Measurements from ENCODE around the gene TMOD1. TPM values are rescaled to one million over a fixed set of nuclear protein-coding genes. Genes with fewer than 3 reads are reported as not detected.
A peak's percentile ranks its signal among the peaks of the same experiment; 100 is the strongest.

Gene TMOD1
- polyA plus RNA-seq, 1 of the 3 experiments (the other 2 are of a cell fraction): 0.54 TPM

- H3K4me1 ChIP-seq (ENCODE audit: control insufficient read depth in 1 of 2, insufficient read depth in 2 of 2, low read depth in 1 of 2, low read length in 1 of 2): peaks cover 0 to 37% of the 10 kb centered on the region in 2 experiments; a peak in 3 of 4 replicates
- DNase-seq: no peak
- H3K9ac ChIP-seq: no peak overlapping the region
- no peak overlapping the region for H2AFZ ChIP-seq (ENCODE audit: low read depth)
- no peaks in the 10 kb centered on the region for H3K79me2 ChIP-seq (ENCODE audit: insufficient read depth)
- H3K9me3 ChIP-seq: no peaks in the 10 kb centered on the region
- H3K4me2 ChIP-seq: no peak overlapping the region
- no peaks in the 10 kb centered on the region for H4K20me1 ChIP-seq (ENCODE audit: insufficient read depth)
- H3F3A ChIP-seq (replicated peaks; ENCODE audit: insufficient read depth): no peaks in the 10 kb centered on the region
- H3K27ac ChIP-seq (ENCODE audit: low read depth in 2 of 2, low read length in 1 of 2): peak overlapping the region in 1 of 2 experiments; percentile 100; a peak in 1 of 4 replicates
- H3K36me3 ChIP-seq (replicated peaks in 1 of 2; ENCODE audit: control insufficient read depth in 1 of 2, insufficient read depth in 2 of 2, low read length in 1 of 2): no peaks in the 10 kb centered on the region
- no peak for TF ChIP-seq CHD2 (IDR thresholded peaks at IDR 0.05; ENCODE audit: low read length, partially characterized antibody)
- TF ChIP-seq EZH2phosphoT487 (IDR thresholded peaks at IDR 0.05; ENCODE audit: borderline replicate concordance, low read depth): no peak
- no peak for TF ChIP-seq MXI1 (IDR thresholded peaks at IDR 0.05; ENCODE audit: low read depth, low read length)
- no peak for TF ChIP-seq RFX5 (IDR thresholded peaks at IDR 0.05; ENCODE audit: low read length)
- H3K27me3 ChIP-seq (ENCODE audit: insufficient read depth): peaks cover 33% of the 10 kb centered on the region
- POLR2A ChIA-PET: no interaction called here
- CTCF ChIA-PET: interaction anchor here (8.5 kb wide), 1 partner anchor 37 kb away, joined by 153 read pairs; no protein-coding TSS in a partner anchor
- no peak overlapping the region for H3K4me3 ChIP-seq (ENCODE audit: low read depth in 2 of 2, low read length in 1 of 2)
- 54% methylated on average over 3 of the region's 5 CpGs for WGBS (ENCODE audit: low lambda C conversion rate)
- H3K9me2 ChIP-seq: no peaks in the 10 kb centered on the region
Observed at GRCh38 chr9:97507428-97507984, 6.0 kb downstream of the TMOD1 start.

GRCh38 chr9:97508852-97509251 lies 7.4 kb downstream of the TMOD1 start:
- Histone ChIP-seq H3K27me3 (ENCODE audit: insufficient read depth) (peaks cover 20% of the 10 kb centered on the region; the same call in 1 of the 2 replicates), H4K20me1 (ENCODE audit: insufficient read depth) (no peaks in the 10 kb centered on the region), H3K4me3 (ENCODE audit: low read depth in 2 of 2, low read length in 1 of 2) (no peak overlapping the region), H3K27ac (ENCODE audit: low read depth in 2 of 2, low read length in 1 of 2) (peak overlapping the region in 1 of 2 experiments; percentile 8; a peak in 1 of 4 replicates), H3K9ac (no peak overlapping the region), H3K36me3 (replicated peaks in 1 of 2; ENCODE audit: control insufficient read depth in 1 of 2, insufficient read depth in 2 of 2, low read length in 1 of 2) (no peaks in the 10 kb centered on the region), H3K9me2 (no peaks in the 10 kb centered on the region), H3K4me1 (ENCODE audit: control insufficient read depth in 1 of 2, insufficient read depth in 2 of 2, low read depth in 1 of 2, low read length in 1 of 2) (peaks cover 0 to 39% of the 10 kb centered on the region in 2 experiments; a peak in 3 of 4 replicates), H2AFZ (ENCODE audit: low read depth) (no peak overlapping the region), H3K4me2 (no peak overlapping the region), H3K79me2 (ENCODE audit: insufficient read depth) (no peaks in the 10 kb centered on the region), H3F3A (replicated peaks; ENCODE audit: insufficient read depth) (no peaks in the 10 kb centered on the region), H3K9me3 (no peaks in the 10 kb centered on the region)
- ChIA-PET POLR2A (no interaction called here), CTCF (interaction anchor here (0.9 to 2.1 kb wide), 4 partner anchors 40 to 106 kb away, joined by 3 to 9 read pairs (median 5); no protein-coding TSS in a partner anchor)
- 37% methylated on average over 4 of the region's 4 CpGs for WGBS (ENCODE audit: low lambda C conversion rate)
- no peak for DNase-seq
- no peak for TF ChIP-seq TEAD4 (IDR thresholded peaks at IDR 0.05; ENCODE audit: borderline replicate concordance, insufficient read depth)
- no peak for TF ChIP-seq MXI1 (IDR thresholded peaks at IDR 0.05; ENCODE audit: low read depth, low read length)
- TF ChIP-seq TAF1 (IDR thresholded peaks at IDR 0.05; ENCODE audit: borderline replicate concordance, low read depth, low read length): no peak
- TF ChIP-seq FOXJ3 (CRISPR knock-in tag; IDR thresholded peaks at IDR 0.05): no peak
- TF ChIP-seq JUND (IDR thresholded peaks at IDR 0.05): no peak
- TF ChIP-seq PBX3 (IDR thresholded peaks at IDR 0.05): no peak
- no peak for TF ChIP-seq USF1 (IDR thresholded peaks at IDR 0.05; ENCODE audit: borderline replicate concordance, low read depth)
- no peak for TF ChIP-seq GABPA (IDR thresholded peaks at IDR 0.05; ENCODE audit: low read depth)
- no peak for TF ChIP-seq NFIC (IDR thresholded peaks at IDR 0.05; ENCODE audit: borderline replicate concordance)
- no peak for TF ChIP-seq RFX5 (IDR thresholded peaks at IDR 0.05; ENCODE audit: low read length)
- TF ChIP-seq YY1 (IDR thresholded peaks at IDR 0.05; ENCODE audit: low read depth): no peak
- no peak for TF ChIP-seq ELF1 (IDR thresholded peaks at IDR 0.05)
